ENCODE measurements around the gene UPP1. TPM values are rescaled to one million over a fixed set of nuclear protein-coding genes. Genes with fewer than 3 reads are reported as not detected.

The UPP1 gene
- total and polyA plus RNA-seq, 2 of the 4 experiments (the other 2 are of a cell fraction) = 3.9 to 14.5 TPM

GRCh38 chr7:48148311-48148710 lies 59.2 kb downstream of the UPP1 start:
- ATAC-seq (ENCODE audit: low read depth) (no peak), DNase-seq (no peak)
- H4K91ac ChIP-seq (ENCODE audit: insufficient read depth, low read depth, low read length) = no peak overlapping the region
- H2BK5ac ChIP-seq (ENCODE audit: low read depth, low read length, poor library complexity, severe bottlenecking) = no peak overlapping the region
- no peak overlapping the region for H2AFZ ChIP-seq (replicated peaks; ENCODE audit: low read length, poor library complexity)
- no peak overlapping the region for H3K4me2 ChIP-seq (ENCODE audit: low read depth, low read length)
- H4K8ac ChIP-seq (ENCODE audit: low read depth in 2 of 2, low read length in 2 of 2) = no peak overlapping the region
- H3K36me3 ChIP-seq (ENCODE audit: control insufficient read depth, insufficient read depth, low read length) = no peaks in the 10 kb centered on the region
- H4K5ac ChIP-seq (ENCODE audit: low read depth, low read length) = no peak overlapping the region
- no peak overlapping the region for H3K23ac ChIP-seq (ENCODE audit: low read depth, low read length)
- H3K4ac ChIP-seq (ENCODE audit: low read depth, low read length) = no peak overlapping the region
- H3K9me1 ChIP-seq (ENCODE audit: insufficient read depth, low read length) = no peaks in the 10 kb centered on the region; the same call in 1 of the 2 replicates
- no peak overlapping the region for H2BK15ac ChIP-seq (ENCODE audit: low read depth, low read length)
- in situ Hi-C loops (cut with MboI; ENCODE audit: low sequenced_read_pairs) (no loop called here), intact Hi-C loops (cut with micrococcal nuclease) (no loop called here), dilution Hi-C loops (cut with HindIII; ENCODE audit: low sequenced_read_pairs, unreplicated experiment) (no loop called here)
- no peak overlapping the region for H2BK20ac ChIP-seq (ENCODE audit: low read depth, low read length)
- H3K9ac ChIP-seq (ENCODE audit: low read depth, low read length) = no peak overlapping the region
- no peak overlapping the region for H3K27ac ChIP-seq (ENCODE audit: insufficient read depth, low read length)
- POLR2A ChIA-PET (ENCODE audit: unreplicated experiment) = no interaction called here
- no peak overlapping the region for H3K18ac ChIP-seq (ENCODE audit: low read depth, low read length)
- no peaks in the 10 kb centered on the region for H3K79me1 ChIP-seq (ENCODE audit: low read depth in 1 of 2, low read length in 2 of 2)
- no peak overlapping the region for H3K56ac ChIP-seq (ENCODE audit: extremely low read depth, insufficient read depth, low read length)
- TF ChIP-seq NFE2L2 (IDR thresholded peaks at IDR 0.05; ENCODE audit: low read depth, low read length) (no peak), SMC3 (IDR thresholded peaks at IDR 0.05; ENCODE audit: low read depth, low read length) (no peak), MAFK (IDR thresholded peaks at IDR 0.05; ENCODE audit: low read depth, low read length) (no peak), FOS (IDR thresholded peaks at IDR 0.05; ENCODE audit: low read depth, low read length) (no peak), RFX5 (IDR thresholded peaks at IDR 0.05; ENCODE audit: low read depth, low read length) (no peak), POLR2A (IDR thresholded peaks at IDR 0.05; ENCODE audit: low read depth, low read length) (no peak), USF2 (IDR thresholded peaks at IDR 0.05; ENCODE audit: low read depth, low read length) (no peak), CHD1 (IDR thresholded peaks at IDR 0.05; ENCODE audit: low read depth, low read length) (no peak), ELK1 (IDR thresholded peaks at IDR 0.05; ENCODE audit: borderline replicate concordance, low read depth, low read length) (no peak), RAD21 (IDR thresholded peaks at IDR 0.05; ENCODE audit: low read length) (no peak), MAZ (IDR thresholded peaks at IDR 0.05; ENCODE audit: borderline replicate concordance, low read depth, low read length) (no peak), CEBPB (IDR thresholded peaks at IDR 0.05; ENCODE audit: low read depth, low read length) (no peak), RCOR1 (IDR thresholded peaks at IDR 0.05; ENCODE audit: insufficient replicate concordance, low read length) (no peak), MXI1 (IDR thresholded peaks at IDR 0.05; ENCODE audit: borderline replicate concordance, low read depth, low read length) (no peak), CTCF (conservative IDR thresholded peaks at IDR 0.05; ENCODE audit: low read depth, low read length) (no peak), BHLHE40 (IDR thresholded peaks at IDR 0.05; ENCODE audit: low read depth, low read length) (no peak)
- no peak overlapping the region for H2AK9ac ChIP-seq (replicated peaks; ENCODE audit: low read depth, low read length, poor library complexity)
- H2AK5ac ChIP-seq (ENCODE audit: low read depth, low read length) = no peak overlapping the region
- no peaks in the 10 kb centered on the region for H3K4me1 ChIP-seq (ENCODE audit: control insufficient read depth, insufficient read depth, low read length)
- CTCF ChIA-PET = no interaction called here
- no peak overlapping the region for H3K14ac ChIP-seq (replicated peaks; ENCODE audit: low read depth, low read length)
- H4K20me1 ChIP-seq (ENCODE audit: insufficient read depth, low read length) = no peaks in the 10 kb centered on the region
- no TSS peak for BruUV-seq (replicated peaks)
- H2BK120ac ChIP-seq (ENCODE audit: low read depth, low read length) = no peak overlapping the region
- no CpG with 5 or more reads among the region's 2 CpGs for WGBS, 2 experiments (ENCODE audit: extremely low coverage in 2 of 2, insufficient read length in 1 of 2)
- no peaks in the 10 kb centered on the region for H3K9me3 ChIP-seq (ENCODE audit: control insufficient read depth, insufficient read depth, low read length)
- no peak overlapping the region for H3K4me3 ChIP-seq (ENCODE audit: insufficient read depth, low read depth, low read length)
- H3K27me3 ChIP-seq (ENCODE audit: control insufficient read depth, insufficient read depth, low read length) = peaks cover 12% of the 10 kb centered on the region

Measured in IMR-90 (cell line).